ENCODE measurements around the gene IRF5.

The IRF5 gene

DNA sequence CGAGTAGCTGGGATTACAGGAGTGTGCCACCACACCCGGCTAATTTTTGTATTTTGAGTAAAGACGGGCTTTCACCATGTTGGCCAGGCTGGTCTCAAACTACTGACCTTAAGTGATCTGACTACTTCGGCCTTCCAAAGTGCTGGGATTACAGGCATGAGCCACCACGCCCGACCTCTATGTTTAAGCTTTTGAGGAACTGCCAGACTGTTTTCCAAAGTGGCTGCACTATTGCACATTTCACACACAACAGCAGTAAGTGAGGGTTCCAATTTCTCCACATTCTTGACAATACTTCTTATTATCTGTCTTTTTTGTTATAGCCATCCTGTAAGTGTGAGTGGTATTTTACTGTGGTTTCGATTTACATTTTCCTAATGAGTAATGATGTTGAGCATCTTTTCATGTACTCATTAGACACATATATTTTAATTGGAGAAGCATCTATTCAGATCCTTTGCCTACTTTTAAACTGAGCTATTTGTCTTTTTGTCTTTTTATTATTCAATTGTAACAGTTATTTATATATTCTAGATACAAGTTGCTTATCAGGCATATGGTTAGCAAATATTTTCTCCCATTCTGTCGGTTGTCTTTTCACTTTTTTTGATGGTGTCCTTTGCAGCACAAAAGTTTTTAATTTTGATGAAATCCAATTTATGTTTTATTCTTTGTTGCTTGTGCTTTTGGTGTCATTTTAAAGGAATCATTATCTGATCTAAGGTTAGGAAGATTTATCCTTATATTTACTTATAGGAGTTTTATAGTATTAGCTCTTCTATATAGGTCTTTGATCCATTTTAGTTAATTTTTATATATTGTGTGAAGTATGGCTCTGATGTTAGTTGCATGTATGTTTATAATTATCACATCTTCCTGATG is 12.8 kb upstream of the IRF5 start:
- H3K4me1 ChIP-seq (ENCODE audit: control insufficient read depth in 1 of 2, insufficient read depth in 2 of 2, low read length in 2 of 2), result no peaks in the 10 kb centered on the region
- no peak overlapping the region for H3K4me3 ChIP-seq (ENCODE audit: low read depth in 1 of 2, low read length in 2 of 2)
- H3K27me3 ChIP-seq (ENCODE audit: low read depth, low read length), result peaks cover 3% of the 10 kb centered on the region
- H3K9me3 ChIP-seq (ENCODE audit: control insufficient read depth in 1 of 2, low read length in 2 of 2), result no peaks in the 10 kb centered on the region
- no peaks in the 10 kb centered on the region for H3K36me3 ChIP-seq (ENCODE audit: control insufficient read depth in 1 of 2, insufficient read depth in 2 of 2, low read length in 2 of 2)
- H3K27ac ChIP-seq (ENCODE audit: low read length), result no peak overlapping the region

DNA sequence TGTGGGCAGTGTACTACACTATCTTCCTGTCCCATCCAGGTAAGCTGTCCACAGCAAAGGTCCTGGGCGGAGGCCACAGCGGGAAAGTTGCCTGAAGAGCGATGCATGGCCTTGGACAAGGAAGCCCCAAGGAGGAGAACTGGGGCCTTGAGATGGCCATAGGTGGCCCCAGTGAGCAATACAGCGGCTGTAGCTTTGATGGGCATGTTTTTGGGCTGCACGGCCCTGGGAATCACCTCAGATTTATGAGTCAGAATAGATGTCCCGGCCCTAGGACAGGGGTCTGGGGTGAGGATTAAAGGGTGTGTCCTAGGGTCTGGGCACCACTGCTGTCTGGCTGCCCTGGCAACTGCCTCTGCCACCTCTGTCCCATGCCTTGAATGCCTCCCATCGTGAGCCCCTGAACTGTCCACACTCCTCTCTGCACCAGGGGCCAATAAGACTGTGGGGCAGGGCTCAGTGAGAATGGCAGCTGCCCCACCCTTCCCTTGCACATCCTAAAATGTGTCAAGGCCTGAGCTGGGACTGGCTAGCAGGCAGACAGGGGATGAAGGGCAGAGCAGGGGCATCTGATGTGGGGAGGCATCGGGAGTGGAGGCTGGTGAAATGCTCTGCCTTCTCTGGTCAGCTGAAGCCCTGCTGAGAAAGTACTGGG is 9.4 kb upstream of the IRF5 start:
- Histone ChIP-seq H3K36me3 (ENCODE audit: control insufficient read depth in 1 of 2, insufficient read depth in 2 of 2, low read length in 2 of 2) (no peaks in the 10 kb centered on the region), H3K4me1 (ENCODE audit: control insufficient read depth in 1 of 2, insufficient read depth in 2 of 2, low read length in 2 of 2) (no peaks in the 10 kb centered on the region), H3K27ac (ENCODE audit: low read length) (no peak overlapping the region), H3K9me3 (ENCODE audit: control insufficient read depth in 1 of 2, low read length in 2 of 2) (no peaks in the 10 kb centered on the region), H3K27me3 (ENCODE audit: low read depth, low read length) (no peaks in the 10 kb centered on the region), H3K4me3 (ENCODE audit: low read depth in 1 of 2, low read length in 2 of 2) (no peak overlapping the region)

DNA sequence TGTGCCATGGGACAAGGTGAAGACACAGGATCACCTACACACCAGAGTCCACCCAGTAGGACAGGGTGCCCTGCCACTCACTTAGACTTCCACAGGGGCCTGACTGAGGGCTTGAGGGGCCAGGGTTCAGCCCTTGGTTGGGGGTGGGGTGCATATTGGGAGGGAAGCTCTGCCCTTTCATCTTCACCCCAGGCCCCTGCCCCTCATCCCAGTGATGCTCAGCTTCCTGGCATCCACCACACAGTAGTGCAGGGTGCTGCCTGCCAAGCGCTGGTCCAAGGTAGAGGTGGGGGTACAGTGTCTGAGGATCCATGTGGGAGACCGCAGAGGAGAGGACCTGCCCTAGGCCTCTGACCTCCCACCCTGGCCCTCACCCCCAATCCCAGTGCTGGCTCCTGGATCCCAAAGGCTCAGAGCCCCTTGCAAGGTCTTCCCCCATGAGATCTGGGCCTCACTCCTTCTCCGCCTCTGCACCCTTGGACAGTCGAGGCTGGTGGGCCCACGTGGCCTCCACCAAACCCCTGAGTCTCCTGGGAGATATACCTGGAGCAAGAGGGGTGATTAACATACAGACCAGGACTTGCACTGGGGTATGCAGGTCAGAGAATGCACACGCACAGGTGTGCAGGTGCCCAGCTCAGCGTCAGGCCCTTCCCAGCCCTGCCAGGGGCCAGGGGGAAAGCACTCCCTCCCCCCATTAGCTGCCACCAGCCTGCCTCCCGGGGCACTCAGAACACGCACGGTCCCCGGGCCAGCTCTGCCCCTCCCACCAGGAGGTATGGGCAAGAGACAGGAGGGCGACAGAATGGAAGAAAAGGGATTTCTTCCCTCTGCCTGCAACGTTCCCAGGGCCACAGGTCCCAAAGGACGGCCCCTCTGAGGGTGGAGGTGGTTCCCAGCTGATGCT is 8.6 kb upstream of the IRF5 start:
- H3K9me3 ChIP-seq (ENCODE audit: control insufficient read depth in 1 of 2, low read length in 2 of 2), result no peaks in the 10 kb centered on the region
- no peaks in the 10 kb centered on the region for H3K4me1 ChIP-seq (ENCODE audit: control insufficient read depth in 1 of 2, insufficient read depth in 2 of 2, low read length in 2 of 2)
- no peaks in the 10 kb centered on the region for H3K27me3 ChIP-seq (ENCODE audit: low read depth, low read length)
- no peak overlapping the region for H3K27ac ChIP-seq (ENCODE audit: low read length)
- H3K4me3 ChIP-seq (ENCODE audit: low read depth in 1 of 2, low read length in 2 of 2), result no peak overlapping the region
- H3K36me3 ChIP-seq (ENCODE audit: control insufficient read depth in 1 of 2, insufficient read depth in 2 of 2, low read length in 2 of 2), result no peaks in the 10 kb centered on the region

DNA sequence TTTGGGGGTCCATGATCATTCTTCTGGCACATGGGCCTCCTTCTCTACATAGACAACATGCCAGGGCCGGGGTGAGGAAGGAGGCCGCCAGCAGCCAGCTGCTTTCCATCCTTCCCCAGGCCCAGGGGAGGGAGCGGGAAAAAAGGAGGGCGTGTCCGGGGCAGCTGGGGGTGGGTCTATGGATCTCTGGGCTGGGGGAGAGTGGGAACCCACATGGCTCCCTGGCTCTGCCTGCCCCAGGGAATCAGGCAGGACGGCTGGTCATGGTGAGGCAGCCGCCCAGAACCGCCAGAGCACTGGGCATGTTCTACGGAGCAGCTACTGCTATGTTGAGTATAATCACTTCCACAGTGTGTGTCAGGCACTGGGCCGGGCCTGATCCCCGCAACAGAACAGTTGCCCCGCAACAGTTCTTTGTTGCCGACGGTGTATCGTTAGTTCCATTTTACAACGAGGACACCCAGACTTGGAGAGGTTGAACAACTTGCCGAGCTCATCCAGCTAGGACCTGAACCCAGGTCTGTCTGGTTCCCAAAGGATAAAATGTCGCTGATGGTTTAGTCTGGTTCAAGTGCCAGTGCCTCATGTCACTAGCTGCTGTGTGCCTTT is 6.4 kb upstream of the IRF5 start:
- H3K36me3 ChIP-seq (ENCODE audit: control insufficient read depth in 1 of 2, insufficient read depth in 2 of 2, low read length in 2 of 2), result no peaks in the 10 kb centered on the region
- no peaks in the 10 kb centered on the region for H3K27me3 ChIP-seq (ENCODE audit: low read depth, low read length)
- H3K4me1 ChIP-seq (ENCODE audit: control insufficient read depth in 1 of 2, insufficient read depth in 2 of 2, low read length in 2 of 2), result no peaks in the 10 kb centered on the region
- no peaks in the 10 kb centered on the region for H3K9me3 ChIP-seq (ENCODE audit: control insufficient read depth in 1 of 2, low read length in 2 of 2)
- H3K4me3 ChIP-seq (ENCODE audit: low read depth in 1 of 2, low read length in 2 of 2), result no peak overlapping the region
- no peak overlapping the region for H3K27ac ChIP-seq (ENCODE audit: low read length)

DNA sequence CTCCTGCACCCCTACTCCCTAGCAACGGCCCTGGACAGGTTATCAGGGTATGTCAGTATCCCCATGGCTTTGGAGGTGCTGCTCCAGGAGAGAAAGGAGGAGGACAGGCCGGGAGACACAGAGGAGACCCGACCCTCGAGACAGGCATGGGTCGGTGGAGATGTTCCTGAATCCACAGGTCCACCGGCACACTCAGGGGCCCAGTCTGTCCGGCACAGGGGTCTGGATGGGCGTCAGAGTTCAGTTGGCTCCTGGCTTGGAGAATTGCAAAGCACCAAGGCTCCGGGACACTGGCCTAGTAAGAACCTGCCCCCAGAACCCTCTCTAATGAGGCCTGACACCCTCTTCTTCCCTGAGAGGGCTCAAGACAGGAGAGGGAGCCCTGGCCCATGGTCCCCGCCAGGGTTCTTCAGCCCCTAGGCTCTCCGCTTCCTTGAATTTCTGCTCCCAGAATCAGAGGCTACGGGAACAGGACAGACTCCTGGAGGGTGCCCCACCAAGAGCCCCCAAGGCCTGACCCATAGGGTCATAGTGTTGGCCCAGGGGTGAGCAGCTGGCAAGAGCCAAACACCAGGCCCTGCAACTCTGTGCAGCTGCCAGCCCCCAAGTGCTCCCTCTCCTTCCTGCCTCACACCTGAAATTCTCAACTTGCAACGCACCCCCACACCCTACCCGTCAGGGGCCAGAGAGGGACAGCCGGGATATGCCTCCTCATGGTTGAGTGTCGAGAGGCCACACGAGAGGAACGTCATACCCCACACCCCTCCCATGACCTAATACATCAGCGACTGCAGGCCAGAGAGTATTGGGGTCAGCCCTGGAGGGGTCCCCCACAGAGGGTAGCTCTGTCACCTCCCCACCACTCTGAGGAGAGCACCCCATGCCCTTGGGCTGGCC is 5.5 kb upstream of the IRF5 start:
- H3K4me1 ChIP-seq (ENCODE audit: control insufficient read depth in 1 of 2, insufficient read depth in 2 of 2, low read length in 2 of 2), result no peaks in the 10 kb centered on the region
- H3K4me3 ChIP-seq (ENCODE audit: low read depth in 1 of 2, low read length in 2 of 2), result no peak overlapping the region
- no peaks in the 10 kb centered on the region for H3K36me3 ChIP-seq (ENCODE audit: control insufficient read depth in 1 of 2, insufficient read depth in 2 of 2, low read length in 2 of 2)
- no peak overlapping the region for H3K27ac ChIP-seq (ENCODE audit: low read length)
- no peaks in the 10 kb centered on the region for H3K9me3 ChIP-seq (ENCODE audit: control insufficient read depth in 1 of 2, low read length in 2 of 2)
- H3K27me3 ChIP-seq (ENCODE audit: low read depth, low read length), result no peaks in the 10 kb centered on the region

DNA sequence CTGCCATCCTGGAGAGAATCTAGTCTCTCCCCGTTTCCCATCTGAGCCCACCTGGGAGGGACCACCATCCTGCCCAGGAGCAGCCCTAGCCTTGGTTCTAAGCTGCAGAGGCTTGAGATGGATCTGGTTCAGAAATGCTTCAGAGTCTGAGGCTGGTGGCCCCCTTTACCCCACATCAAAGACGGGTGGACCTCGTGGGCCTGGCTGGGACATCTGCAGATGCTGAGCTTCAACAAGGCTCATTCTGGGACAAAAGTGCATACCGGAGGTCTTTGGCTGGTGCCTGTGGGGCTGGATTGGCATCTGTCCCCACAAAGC is 4.9 kb upstream of the IRF5 start:
- no peak overlapping the region for H3K27ac ChIP-seq (ENCODE audit: low read length)

DNA sequence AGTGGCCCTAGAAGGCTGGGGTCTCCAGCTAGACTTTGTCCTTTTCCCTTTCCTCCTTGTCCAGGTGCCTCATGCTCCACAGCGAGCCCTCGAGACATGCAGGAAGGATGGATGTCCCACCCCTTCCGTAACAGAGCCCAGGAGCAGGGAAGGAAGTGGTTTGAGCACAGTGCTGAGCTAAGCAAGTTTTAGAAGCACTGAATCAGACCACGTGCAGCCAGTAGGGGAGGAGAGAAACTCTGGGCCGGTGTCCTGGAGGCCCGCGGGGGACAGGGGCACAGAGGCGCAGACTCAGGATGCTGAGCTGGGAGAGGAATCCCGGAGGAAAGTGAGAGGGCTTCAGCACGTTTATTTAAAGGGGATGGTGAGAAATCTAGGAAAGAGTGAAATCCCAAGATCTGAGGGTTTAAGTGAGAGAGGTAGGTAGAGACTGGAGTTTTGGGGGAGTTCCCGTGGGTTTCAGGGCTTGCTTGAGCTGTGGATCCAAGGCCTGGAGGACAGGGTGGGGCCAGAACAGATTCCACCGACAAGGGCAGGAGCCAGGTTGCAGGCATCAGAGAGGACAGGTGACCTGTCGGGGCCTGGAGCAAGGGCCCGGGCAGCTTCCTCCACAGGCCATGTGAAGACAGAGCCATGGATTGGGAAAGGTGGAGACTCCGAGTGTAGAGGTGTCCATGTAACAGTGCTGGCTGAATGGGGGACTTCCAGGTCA is 4.4 kb upstream of the IRF5 start:
- Histone ChIP-seq H3K4me3 (ENCODE audit: low read depth in 1 of 2, low read length in 2 of 2) (no peak overlapping the region), H3K36me3 (ENCODE audit: control insufficient read depth in 1 of 2, insufficient read depth in 2 of 2, low read length in 2 of 2) (no peaks in the 10 kb centered on the region), H3K27me3 (ENCODE audit: low read depth, low read length) (no peaks in the 10 kb centered on the region), H3K9me3 (ENCODE audit: control insufficient read depth in 1 of 2, low read length in 2 of 2) (no peaks in the 10 kb centered on the region), H3K27ac (ENCODE audit: low read length) (no peak overlapping the region), H3K4me1 (ENCODE audit: control insufficient read depth in 1 of 2, insufficient read depth in 2 of 2, low read length in 2 of 2) (peaks cover 0 to 10% of the 10 kb centered on the region in 2 donors)

More for the DNA sequence above, 4.9 kb upstream of the IRF5 start:
- peaks cover 0 to 5% of the 10 kb centered on the region in 2 donors for H3K4me1 ChIP-seq (ENCODE audit: control insufficient read depth in 1 of 2, insufficient read depth in 2 of 2, low read length in 2 of 2)
- H3K36me3 ChIP-seq (ENCODE audit: control insufficient read depth in 1 of 2, insufficient read depth in 2 of 2, low read length in 2 of 2), result no peaks in the 10 kb centered on the region
- no peaks in the 10 kb centered on the region for H3K9me3 ChIP-seq (ENCODE audit: control insufficient read depth in 1 of 2, low read length in 2 of 2)
- no peaks in the 10 kb centered on the region for H3K27me3 ChIP-seq (ENCODE audit: low read depth, low read length)
- no peak overlapping the region for H3K4me3 ChIP-seq (ENCODE audit: low read depth in 1 of 2, low read length in 2 of 2)

DNA sequence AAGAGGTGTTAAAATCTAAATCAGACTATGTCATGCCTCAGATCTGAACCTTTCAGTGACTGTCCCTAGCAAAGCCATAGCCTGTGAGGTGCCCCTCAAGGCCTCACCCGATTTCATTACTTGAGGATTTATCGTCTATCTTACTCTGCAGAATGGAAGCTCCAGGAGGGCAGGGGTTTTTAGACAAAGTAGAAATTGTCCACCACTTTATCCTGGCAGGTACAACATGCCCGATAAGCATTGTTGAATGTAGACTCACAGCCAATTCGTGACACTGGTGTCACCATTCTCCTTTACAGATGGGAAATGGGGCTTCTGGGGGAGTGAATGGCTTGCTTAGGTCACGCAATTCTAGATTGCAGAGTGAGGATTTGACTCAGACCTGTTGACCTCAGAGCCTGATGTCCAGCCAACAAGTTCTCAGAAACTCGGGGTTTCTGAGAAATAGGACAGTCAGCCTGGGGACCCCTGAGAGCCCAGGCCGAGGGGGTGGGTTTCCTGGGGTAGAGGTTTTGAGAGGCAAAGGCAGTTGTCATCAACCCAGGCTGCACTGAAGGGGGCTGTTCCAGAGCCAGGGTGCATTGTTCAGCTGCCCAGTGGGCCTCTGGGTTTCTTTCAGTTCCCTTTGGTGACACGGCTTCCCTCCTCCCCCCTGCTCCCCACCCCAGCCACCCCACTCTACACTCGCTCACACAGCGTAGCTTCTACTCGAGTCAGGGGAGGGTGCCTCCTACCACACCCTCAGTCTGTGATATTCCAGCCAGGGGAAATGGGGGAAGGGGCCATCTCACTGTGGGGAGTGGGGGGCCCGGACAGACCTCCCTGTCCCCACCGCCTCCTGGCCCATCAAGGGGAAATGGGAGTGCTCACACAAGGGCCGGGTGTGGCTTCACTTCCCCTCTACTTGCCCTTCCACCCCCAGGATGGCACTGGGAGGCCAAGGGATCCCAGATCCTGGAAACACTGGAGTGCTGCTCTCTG is 3.1 kb upstream of the IRF5 start:
- Histone ChIP-seq H3K27me3 (ENCODE audit: low read depth, low read length) (no peaks in the 10 kb centered on the region), H3K4me3 (ENCODE audit: low read depth in 1 of 2, low read length in 2 of 2) (no peak overlapping the region), H3K36me3 (ENCODE audit: control insufficient read depth in 1 of 2, insufficient read depth in 2 of 2, low read length in 2 of 2) (no peaks in the 10 kb centered on the region), H3K9me3 (ENCODE audit: control insufficient read depth in 1 of 2, low read length in 2 of 2) (no peaks in the 10 kb centered on the region), H3K4me1 (ENCODE audit: control insufficient read depth in 1 of 2, insufficient read depth in 2 of 2, low read length in 2 of 2) (peaks cover 0 to 20% of the 10 kb centered on the region in 2 donors), H3K27ac (ENCODE audit: low read length) (no peak overlapping the region)

DNA sequence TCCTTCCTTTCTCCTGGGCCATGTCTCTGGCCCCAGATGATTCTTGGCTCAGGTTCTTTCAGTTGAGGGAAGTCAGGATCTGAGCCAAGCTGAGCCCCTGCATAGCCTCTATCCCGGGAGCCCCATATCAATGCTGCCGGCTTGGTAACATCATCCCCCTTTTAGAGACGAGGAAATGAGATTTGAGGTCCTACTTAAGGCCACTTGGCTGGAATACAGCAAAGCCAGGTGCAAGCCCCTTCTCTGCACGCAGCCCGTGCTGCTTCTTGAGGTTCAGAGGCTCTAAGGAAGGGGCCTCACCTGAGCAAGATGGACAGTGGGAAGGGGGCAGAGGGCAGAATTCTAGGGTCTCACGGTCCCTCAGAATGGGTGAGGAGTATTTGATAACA is 2.4 kb upstream of the IRF5 start:
- Histone ChIP-seq H3K9me3 (ENCODE audit: control insufficient read depth in 1 of 2, low read length in 2 of 2) (no peaks in the 10 kb centered on the region), H3K27ac (ENCODE audit: low read length) (no peak overlapping the region), H3K27me3 (ENCODE audit: low read depth, low read length) (no peaks in the 10 kb centered on the region), H3K4me3 (ENCODE audit: low read depth in 1 of 2, low read length in 2 of 2) (no peak overlapping the region), H3K4me1 (ENCODE audit: control insufficient read depth in 1 of 2, insufficient read depth in 2 of 2, low read length in 2 of 2) (peaks cover 0 to 20% of the 10 kb centered on the region in 2 donors), H3K36me3 (ENCODE audit: control insufficient read depth in 1 of 2, insufficient read depth in 2 of 2, low read length in 2 of 2) (no peaks in the 10 kb centered on the region)
